ENCODE data around the gene FAM120B.

The FAM120B gene

DNA sequence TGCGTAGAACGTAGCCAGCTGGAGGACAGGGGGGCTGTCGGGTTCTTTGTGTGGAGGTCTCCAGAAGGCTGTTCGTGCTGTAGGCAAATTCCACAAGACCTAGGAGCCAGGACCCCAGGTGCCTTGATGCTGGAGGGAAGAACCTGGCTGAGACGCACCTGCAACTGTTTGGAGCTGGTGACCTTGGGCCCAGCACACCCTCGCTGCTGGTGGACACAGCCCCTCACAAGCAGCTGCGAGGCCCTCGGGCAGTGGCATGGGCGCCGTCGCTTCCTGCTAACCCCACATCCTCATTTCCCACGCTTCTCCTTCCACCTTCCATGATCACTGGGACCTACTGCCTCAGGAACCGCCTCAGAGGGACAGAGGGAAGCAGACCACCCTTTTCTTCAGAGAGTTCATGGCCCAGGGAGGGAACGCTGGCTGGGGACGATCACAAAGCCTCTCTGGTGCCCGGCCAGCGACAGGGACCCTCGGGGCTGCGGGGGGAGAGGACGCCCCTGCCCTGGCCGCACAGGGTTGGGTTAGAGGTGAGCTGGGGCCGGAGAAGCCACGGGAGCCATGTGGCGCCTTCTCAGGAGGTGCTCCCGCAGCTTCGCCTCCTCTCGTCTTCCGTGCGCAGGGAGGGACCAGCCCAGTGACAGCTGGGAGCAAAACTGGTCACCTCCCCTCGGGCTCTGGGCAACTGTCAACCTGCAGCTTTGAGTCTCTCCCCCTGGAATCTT, 34.1 kb upstream of the FAM120B start:
- no peak for DNase-seq (ENCODE audit: low read depth)

- no peak for DNase-seq (ENCODE audit: low read depth)
Observed at GRCh38 chr6:170273191-170273590, 33.4 kb upstream of the FAM120B start.

GRCh38 chr6:170273681-170274080, 32.9 kb upstream of the FAM120B start:
- DNase-seq (ENCODE audit: low read depth): no peak

DNA sequence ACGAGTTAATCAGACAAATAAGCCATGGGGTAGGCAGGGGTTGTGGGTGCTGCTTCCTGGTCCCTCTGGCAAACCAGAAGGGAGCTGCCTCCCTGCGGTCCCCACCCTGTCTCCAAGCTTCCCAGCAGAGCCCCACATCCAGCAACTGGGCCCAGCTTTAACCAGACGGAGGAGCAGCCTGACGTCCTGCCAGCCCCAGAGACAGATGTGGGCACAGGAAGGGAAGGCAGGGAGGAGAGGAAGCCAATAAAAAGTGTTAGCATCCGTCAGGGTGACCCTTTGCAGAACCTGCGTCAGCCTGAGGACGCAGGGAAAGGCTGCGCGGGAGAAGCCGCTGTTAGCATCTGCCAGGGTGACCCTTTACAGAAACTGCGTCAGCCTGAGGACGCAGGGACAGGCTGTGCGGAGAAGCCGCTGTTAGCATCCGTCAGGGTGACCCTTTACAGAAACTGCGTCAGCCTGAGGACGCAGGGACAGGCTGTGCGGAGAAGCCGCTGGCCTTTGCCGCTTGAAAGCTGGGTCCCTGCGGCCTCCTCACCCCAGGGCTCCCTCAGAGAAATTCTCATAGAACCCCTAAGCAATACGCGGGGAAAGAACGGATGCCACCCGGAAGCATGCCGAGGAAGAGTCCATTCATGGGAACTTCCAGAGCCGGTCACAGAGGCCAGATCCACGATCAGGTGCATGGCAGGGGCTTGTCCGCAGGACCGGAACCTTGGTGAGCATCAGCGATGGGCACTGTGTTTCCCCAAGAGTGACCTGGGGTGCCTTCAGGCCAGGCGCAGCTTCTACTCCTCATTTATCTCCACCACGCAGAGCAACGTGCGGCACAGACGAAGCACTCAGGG, 31.6 kb upstream of the FAM120B start:
- DNase-seq (ENCODE audit: low read depth): no peak

GRCh38 chr6:170276369-170277057, 30.0 kb upstream of the FAM120B start:
- no peak for DNase-seq (ENCODE audit: low read depth)

DNA sequence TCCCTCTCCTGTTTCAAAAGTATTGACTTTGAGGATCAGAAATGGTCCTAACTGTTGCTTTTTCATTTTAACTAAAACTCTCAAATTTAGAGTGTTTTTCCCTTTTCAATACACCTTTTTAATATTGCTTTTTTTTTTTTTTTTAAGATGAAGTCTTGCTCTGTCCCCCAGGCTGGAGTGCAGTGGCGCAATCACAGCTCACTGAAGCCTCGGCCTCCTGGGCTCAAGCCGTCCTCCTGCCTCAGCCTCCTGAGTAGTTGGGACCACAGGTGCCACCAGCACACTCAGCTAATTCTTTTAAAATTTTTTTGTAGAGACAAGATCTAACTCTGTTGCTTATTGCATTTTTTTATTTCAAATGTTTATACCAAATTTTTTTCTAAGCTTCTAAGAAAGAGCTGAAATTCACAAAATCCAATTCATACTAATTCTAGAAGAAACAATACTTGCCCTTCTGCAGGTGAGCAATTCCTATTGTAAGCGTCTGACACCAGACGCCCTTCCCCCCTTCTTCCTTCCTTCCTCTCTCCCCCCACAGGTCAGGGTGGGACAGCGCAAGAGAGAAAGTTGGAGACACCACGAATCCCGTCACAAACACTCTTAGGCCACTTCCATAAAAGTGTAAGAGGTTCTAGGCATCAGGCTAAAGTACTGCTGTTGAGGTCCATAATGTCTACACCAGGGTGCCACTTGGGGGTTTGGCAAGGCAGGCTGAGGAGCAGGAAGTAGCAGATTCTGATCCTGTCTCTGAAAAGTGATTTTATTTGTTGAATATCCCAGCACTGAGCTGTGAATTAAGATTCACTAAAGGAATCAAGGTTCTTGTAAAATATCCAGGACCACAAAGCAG, 28.4 kb upstream of the FAM120B start:
- DNase-seq (ENCODE audit: low read depth): no peak

DNA sequence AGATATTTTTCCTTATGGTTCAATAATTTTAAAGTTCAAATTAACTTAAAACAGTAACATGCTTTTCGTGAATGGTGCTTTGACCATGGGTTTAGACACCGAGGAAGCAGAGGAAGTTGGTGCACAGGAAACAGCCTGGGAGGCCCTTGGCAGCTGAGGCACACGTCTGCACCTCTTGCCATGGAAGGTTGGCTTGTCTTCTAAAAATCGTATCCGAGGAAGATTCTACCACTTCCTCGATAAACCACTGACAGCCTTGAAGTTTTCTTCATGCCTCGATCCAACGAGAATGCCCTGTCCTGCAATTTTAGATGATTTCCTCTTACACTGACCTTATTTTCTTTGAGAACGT, 27.8 kb upstream of the FAM120B start:
- DNase-seq (ENCODE audit: low read depth): no peak

- DNase-seq (ENCODE audit: low read depth): no peak
Observed at GRCh38 chr6:170279426-170279825, 27.1 kb upstream of the FAM120B start.

- no peak for DNase-seq (ENCODE audit: low read depth)
Observed at GRCh38 chr6:170279977-170280688, 26.4 kb upstream of the FAM120B start.

DNA sequence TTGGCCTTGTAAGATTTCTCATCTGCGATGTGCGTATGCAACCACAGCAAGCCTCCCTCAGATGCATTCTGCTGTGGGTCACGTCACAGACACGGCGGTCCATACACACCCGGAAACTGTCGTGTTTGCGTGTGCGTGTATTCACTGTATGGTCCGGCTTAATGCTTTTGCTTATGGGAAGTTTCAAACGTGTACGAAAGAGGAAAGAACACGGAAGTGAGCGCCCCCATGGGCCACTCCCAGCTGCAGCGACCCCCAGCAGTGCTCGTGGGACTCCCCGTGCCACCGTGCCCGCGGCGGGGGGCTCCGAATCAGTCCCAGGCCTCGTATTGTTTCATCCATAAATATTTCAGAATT, 25.9 kb upstream of the FAM120B start:
- DNase-seq (ENCODE audit: low read depth): no peak

GRCh38 chr6:170281331-170282292, 24.9 kb upstream of the FAM120B start:
- no peak for DNase-seq (ENCODE audit: low read depth)

GRCh38 chr6:170282512-170283158, 23.9 kb upstream of the FAM120B start:
- DNase-seq (ENCODE audit: low read depth): no peak

DNA sequence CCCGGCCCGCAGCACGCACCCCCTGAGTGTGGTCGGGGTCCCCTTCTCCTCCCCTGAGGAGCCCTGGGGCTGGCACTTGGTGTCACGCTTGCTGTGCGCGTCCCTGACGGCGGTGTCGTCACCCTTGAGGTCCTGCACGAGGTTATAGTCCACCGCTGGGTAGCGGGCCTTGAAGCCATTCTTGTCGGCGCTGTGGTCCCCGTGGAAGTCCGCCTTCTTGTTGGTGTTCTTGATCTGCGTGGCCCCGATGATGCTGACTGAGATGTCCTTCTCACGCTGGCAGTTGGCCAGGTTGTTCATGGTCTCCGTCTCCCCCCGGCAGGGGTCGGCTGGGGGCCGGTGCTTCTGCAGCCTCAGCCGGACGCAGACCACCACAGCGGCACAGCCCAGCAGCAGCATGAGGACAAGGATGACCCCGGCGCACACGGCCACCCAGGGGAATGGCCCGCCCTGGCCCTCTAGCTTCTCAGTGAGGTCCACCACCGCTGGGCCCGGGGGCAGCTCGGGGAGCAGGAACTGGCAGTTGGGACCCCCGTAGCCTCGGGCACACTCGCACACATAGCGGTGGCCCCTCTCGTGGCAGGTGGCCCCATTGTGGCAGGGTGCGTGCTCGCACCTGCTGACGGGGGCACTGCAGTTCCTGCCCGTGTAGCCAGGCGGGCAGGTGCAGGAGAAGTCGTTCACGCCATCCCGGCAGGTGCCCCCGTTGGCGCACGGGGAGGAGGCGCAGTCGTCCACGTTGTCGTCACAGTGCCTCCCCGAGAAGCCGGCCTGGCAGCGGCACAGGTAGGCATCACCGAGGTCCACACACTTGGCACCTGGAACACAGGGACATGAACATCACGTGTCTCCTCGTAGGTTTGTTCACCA, 23.1 kb upstream of the FAM120B start:
- no peak for DNase-seq (ENCODE audit: low read depth)

DNA sequence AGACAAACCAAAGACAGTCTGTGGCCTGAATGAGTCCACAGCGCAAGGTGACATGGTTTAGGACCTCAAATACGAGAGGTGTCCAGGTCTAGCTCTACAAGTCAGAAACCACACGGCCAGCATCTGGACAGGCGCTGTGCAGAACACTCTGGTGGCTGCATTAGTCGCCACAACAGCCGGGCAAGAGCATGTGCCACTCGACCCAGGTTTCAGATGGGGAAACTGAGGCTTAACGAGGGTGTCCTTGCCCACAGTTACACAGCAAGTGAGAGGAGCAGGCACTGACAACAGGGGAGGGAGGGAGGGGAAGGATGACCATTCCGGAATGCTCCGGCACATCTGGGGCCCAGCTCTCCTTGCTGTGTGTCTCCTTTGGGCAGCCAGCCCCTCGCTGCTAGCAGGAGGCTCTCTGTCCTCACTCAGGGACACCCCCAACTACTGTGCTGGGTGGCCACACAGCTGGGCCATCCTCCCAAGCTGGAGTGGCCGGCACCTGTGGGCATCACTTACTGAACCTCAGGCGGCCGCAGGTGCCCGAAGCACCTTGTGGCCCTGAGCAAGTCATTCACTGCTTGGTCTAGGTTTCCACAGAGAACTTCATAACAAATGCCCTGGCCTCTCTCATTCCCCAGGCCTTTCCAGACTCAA, 22.3 kb upstream of the FAM120B start:
- no peak for DNase-seq (ENCODE audit: low read depth)

GRCh38 chr6:170284866-170285469, 21.6 kb upstream of the FAM120B start:
- no peak for DNase-seq (ENCODE audit: low read depth)

GRCh38 chr6:170285482-170285881, 21.1 kb upstream of the FAM120B start:
- no peak for DNase-seq (ENCODE audit: low read depth)

DNA sequence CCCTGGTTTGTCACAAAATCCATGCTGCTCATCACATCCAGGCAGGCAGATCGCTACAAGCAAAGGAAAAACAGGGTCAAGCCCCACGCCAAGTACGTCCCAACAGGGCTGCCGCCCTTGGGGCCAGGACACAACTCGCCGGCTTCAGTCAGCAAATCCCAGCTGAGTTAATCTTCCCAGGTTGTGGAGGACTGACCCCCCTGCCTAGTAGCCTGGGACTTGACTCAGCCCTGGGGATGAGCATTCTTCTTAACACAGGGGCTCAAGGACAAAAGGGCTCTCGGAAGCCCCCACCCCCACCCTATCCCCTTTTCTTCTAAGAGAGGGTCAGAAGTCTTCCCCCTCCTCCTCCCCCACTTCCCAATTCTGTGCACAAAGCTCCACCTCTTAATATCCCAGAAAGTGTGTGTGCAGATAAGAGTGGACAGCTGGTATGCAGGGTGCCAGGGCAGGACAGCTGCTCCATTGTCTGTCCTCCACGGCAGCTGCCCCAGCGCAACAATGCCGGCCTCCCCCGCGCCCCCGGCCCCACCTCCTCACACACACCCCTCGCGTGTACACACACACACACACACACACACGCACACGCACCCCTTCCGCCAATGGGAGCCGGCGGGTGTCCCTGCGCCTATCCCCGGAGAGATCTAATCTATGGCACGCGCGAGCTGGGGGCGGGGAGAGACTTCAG, 20.2 kb upstream of the FAM120B start:
- no peak for DNase-seq (ENCODE audit: low read depth)

Data from activated T-cell treated with anti-CD3 and anti-CD28 coated beads for 24 hours (primary cell).